Measurements from ENCODE around the gene TMEM233.

TMEM233 gene

GRCh38 chr12:119659289-119659897, 65.8 kb downstream of the TMEM233 start:
- DNase-seq: peak in 4 of 5 experiments; percentile 9 to 46 (median 22)

GRCh38 chr12:119660076-119660475, 66.5 kb downstream of the TMEM233 start:
- DNase-seq: peak in 2 of 5 experiments; percentile 41 to 69

GRCh38 chr12:119661882-119662281, 68.3 kb downstream of the TMEM233 start:
- no peak for DNase-seq

- DNase-seq: no peak
Observed at GRCh38 chr12:119664642-119665041, 71.1 kb downstream of the TMEM233 start.

GRCh38 chr12:119665164-119665929, 71.8 kb downstream of the TMEM233 start:
- no peak for DNase-seq

GRCh38 chr12:119666226-119666795, 72.7 kb downstream of the TMEM233 start:
- DNase-seq: no peak

GRCh38 chr12:119666900-119667576, 73.5 kb downstream of the TMEM233 start:
- peak in 1 of 5 experiments; percentile 14 for DNase-seq

GRCh38 chr12:119667577-119668323, 74.2 kb downstream of the TMEM233 start, which contains the start of gene PRKAB1:
Gene PRKAB1 (plus strand): TSS chr12:119668133. CDS start chr12:119668245, 112 bp downstream.
- peak; percentile 85 to 99 (median 93) for DNase-seq

GRCh38 chr12:119668324-119668841, 74.8 kb downstream of the TMEM233 start:
- no peak for DNase-seq

GRCh38 chr12:119669744-119670472, 76.3 kb downstream of the TMEM233 start:
- peak in 1 of 5 experiments; percentile 38 for DNase-seq

GRCh38 chr12:119671070-119671469, 77.5 kb downstream of the TMEM233 start:
- no peak for DNase-seq

- DNase-seq: no peak
Observed at GRCh38 chr12:119672194-119672593, 78.6 kb downstream of the TMEM233 start.

GRCh38 chr12:119673634-119674033, 80.1 kb downstream of the TMEM233 start:
- peak in 1 of 5 experiments; percentile 30 for DNase-seq

- DNase-seq: no peak
Observed at GRCh38 chr12:119674560-119674959, 81.0 kb downstream of the TMEM233 start.

GRCh38 chr12:119676022-119676421, 82.4 kb downstream of the TMEM233 start:
- DNase-seq: no peak

- no peak for DNase-seq
Observed at GRCh38 chr12:119676573-119676972, 83.0 kb downstream of the TMEM233 start.

GRCh38 chr12:119678459-119678858, 84.9 kb downstream of the TMEM233 start:
- no peak for DNase-seq

GRCh38 chr12:119679081-119679480, 85.5 kb downstream of the TMEM233 start:
- DNase-seq: no peak

- DNase-seq: no peak
Observed at GRCh38 chr12:119679490-119679889, 85.9 kb downstream of the TMEM233 start.

- no peak for DNase-seq
Observed at GRCh38 chr12:119681111-119681510, 87.5 kb downstream of the TMEM233 start.
